Activated T-helper 1 cell treated with anti-CD3 and anti-CD28 coated beads, Interleukin-2, amount 50 U/mL, for 16 hours (primary cell): ENCODE results near the gene YBEY.

Source experiments
- DNase-seq, 2 donors: peaks; one replicate each; pipeline ENCODE4 v3.0.0-alpha.2; 2020; ENCODE audit warnings: low read depth in 1 of 2, low spot score in 1 of 2

Gene YBEY

DNA sequence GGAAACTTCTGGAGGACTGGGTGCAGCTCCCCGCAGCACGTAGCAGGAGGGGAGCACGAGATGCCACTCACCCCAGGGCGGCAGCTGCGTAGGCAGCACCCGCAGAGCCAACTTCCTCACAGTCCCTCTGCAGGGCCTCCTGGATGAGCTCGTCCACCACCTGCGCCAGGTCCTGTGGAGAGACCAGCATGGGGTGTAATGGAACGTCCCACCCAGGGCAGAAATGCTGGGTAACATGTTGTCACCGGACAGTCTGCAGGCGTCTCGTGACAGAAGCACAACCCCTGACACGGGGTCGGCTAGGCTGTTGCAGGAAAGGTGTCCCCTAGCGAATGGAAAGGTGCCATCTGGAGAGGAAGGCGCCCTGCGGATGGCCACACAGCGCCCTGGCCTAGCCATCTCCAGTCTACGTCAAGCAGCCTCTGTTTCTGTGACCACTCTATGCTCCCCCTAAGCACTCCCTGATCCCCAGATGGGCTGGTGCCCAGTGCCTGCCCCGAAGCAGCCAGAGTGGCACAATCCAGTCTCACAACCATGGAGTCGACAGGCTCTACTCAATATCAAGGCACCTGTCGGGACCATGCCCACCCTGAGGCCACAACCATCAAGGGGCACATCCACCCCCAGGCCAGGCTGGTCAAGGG is 22.0 kb upstream of the YBEY start:
- no peak for DNase-seq

DNA sequence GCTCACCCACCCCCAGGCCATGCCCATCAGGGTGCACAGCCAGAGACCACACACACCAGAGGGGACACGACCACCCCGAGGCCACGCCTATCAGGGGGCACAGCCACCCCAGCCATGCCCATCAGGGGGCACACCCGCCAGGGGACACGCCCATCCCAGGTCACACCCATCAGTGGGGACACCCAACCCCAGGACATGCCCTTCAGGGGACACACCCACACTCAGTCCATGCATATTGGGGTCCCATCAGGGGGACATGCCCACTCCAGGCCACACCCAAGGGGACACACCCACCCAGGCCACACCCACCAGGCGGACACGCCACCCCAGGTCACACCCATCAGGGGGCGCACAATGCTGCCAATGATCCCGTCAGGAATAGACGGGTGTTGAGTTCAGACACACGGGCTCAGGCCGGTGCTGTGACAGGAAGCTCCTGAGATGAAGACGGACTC is 21.4 kb upstream of the YBEY start:
- no peak for DNase-seq

DNA sequence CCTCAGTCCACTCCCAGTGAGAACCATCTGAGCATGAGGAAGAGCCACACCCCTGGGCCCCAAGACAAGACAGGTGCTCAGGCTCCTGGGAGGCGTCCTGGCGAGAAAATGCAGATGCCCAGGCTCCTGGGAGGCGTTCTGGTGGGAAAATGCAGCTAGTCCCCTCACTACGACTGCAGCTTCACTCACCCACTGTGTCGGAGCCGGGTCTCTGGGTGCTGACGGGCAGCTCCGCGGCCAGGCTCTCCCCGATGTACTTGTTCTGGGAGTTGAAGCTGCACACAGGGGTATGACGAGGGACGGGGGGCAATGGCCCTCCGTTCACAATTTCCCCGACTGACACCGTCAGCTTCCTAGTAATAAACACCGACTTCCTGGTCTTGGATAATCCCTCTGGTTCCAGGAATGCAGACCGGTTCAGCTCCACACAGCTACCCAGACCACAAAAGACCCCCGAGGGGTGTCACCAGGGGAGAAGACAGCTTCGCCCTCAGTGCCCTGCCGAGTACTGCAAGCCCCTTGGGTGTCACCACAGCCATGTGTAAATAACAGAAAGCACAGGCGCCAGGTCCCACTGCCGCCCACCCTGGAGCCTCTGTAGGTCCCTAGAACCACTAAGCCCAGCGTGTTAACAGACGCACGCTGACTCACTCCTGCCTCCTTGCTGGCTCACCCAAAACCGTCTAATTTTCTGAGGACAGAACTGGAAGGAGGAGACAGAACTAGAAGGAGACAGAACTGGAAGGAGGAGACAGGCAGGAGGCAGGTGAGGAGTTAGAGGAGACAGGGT is 20.2 kb upstream of the YBEY start:
- DNase-seq, result no peak

DNA sequence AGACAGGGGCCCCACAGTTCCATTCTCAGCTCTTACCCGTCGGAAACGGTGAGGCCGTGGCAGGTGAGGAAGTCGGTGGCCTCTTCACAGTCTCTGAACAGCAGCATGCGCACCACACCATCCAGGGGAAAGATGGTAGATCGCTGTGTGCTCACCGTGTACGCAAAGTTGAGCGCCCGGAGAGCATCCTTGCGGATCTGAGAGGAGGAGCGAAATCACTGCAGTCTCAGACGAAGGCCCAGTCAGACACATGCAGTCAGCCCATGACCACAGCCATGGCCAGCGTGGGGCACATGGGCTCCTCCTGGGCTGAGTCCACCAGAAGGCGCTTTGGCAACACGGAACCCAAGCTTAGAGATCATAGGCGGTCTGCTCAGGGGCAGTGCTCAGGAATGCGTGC is 19.2 kb upstream of the YBEY start:
- DNase-seq, result no peak

DNA sequence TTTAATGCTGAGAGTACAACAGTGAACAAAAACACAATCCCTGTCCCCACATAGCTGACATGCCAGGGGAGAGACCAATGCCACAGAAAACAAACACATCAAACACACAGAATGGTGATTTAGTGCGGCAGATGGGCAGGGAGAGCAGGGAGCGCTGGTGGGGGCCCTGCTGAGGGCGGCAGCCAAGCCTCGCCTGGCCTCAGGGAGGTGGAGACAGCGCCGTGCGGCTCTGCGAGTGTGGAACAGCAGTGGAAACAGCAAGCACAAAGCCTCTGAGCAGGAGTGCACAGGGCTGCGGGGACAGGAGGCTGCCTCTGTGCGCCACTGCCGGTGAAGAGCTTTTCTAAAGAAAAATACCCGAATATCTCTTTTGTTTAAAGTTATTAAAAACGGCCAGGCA is 17.8 kb upstream of the YBEY start:
- DNase-seq, result no peak

DNA sequence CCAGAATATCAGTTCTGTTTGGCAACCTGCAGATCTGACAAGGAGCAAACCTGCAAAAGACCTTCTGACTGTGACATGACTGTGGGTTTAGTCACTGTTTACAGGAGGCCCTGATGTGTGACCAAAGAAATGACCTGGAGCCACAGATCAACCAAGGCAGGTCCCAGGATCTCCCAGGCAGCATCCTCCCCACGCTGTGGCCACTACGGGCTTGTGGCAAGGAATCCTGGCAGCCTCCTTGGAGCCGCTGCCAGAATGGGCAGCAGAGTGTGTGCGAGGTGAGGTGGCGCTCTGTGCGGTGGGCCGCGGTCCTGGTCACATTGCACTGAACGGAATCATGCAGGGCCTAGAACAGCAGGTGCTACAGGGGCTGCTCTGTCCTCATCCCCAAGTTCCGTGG is 16.7 kb upstream of the YBEY start:
- no peak for DNase-seq

DNA sequence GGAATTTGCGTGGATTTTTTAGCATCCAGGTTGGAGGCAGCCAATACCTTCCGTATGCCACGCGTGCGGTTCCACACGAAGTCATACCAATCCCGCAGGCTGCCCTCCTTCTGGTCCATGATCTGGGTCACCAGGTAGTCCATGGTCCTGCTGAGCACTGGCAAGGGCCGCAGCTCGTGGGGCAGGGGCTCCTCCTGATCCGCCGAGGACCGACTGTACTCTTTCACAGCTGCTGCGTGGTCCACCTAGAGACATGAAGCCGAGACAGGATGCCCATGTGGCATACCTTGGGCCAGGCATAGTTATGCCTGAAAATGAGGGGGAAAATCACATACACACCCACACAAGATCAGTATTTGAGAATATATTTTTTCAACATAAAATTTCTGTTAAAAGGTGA is 12.8 kb upstream of the YBEY start:
- no peak for DNase-seq

DNA sequence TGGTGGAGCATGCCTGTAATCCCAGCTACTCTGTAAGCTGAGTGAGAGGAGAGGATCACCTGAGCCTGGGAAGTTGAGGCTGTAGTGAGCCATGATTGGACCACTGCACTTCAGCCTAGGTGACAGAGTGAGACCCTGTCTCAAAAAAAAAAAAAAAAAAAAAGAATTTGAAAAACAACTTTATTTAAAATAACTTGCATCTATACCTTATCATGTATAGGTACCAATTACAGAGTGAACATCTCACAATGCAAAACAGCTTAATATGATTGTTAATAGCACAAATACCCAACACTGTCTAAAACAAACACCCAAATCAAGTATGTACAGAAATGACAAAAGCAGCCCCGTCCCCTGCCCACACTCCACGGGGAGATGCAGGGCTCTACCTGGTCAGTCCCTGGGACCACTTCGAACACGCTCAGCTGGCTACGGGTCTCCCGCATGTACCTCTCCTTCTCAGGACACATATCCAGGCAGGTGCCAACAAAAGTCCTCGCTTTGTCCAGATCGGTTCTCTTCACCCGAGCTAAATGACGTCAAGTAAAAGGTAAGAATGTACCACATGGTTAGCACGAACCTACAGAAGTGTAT is 11.2 kb upstream of the YBEY start:
- DNase-seq, result no peak

DNA sequence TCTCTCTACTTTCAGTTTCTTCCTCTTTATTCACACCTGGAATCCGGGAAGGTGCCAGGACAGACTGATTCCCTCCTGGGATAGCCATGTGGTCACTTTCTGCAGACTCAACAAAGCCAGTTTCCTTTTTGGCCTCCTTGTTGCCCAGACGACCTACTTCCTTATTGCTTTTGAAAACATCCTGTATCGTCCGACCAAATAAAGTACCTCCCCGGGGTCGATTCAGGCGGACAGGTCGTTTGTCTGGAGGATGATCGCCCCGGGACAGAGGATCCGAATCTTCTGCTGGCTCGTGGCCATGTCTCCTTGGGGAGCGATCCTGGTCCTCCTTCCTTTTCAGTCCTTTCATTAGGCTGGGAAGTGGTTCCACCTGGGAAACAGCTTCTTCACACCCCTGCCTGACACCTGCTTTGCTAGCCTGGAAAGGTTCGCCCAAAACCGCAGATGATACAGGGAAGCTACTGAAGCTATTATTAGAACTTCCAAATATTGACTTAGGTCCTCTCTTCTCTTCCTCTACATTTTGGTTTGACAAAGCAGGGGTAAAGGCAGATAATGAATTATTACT is 2.0 kb upstream of the YBEY start:
- no peak for DNase-seq

DNA sequence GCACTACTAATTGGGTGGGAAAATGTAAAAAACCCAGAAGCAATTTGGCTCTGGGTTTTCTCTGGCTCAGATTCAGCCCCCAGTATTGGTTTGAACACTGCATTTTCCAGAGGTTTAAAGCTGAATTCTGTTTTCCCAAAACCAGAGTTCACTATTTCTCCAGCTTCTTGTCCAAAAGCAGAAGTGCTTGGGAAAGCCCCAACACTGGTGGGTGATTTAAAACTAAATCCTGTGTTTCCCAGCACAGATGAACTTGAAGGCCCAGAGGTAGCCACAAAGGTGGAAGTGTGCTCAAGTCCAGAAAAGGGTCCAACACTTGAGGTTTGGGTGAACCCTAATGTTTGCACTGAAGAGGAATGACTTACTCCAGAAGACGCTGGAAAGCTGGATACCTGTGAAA is 1.4 kb upstream of the YBEY start:
- DNase-seq, result no peak

DNA sequence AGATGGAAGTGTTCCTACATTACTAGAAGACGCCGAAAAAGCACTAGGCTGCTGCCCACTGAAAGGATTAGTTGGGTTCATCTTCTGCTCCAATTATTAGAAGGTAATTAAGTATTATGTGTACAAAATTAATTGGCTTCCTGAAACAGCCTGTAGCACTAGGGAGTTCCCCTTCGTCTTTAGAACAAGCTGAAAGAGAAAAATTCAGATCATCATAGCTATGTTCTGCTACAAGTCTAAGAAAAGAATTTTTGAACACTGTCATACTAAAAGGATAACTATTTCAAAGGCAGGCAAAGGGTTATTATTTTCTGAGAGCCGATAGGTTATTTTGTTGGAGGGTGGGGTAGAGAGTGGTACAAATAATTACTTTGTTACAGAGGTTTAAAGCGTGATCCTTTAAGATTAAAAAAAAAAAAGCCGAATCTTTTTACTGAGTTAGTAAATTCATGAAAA is 908 bp upstream of the YBEY start, which contains the start of gene MCM3AP:
Gene MCM3AP (minus strand): TSS at position 406 of the 456 bp plus-strand sequence. CDS start 325 bp downstream, at position 81.
- DNase-seq, result no peak

DNA sequence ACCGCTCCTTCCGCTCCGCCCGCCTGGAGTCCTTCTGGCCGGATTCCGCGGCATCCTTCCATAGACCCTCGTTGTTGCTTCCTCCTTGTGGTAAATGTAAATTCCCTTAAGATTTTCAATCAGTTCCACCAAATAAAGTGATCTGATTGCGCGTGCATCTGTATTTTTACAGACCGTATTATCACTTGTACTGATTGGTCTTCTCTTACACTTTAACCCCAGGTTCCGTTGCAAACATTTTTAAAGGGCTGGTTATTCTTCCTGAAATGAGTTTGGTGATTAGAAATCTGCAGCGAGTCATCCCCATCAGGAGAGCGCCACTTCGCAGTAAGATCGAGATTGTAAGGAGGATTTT is 483 bp downstream of the YBEY start:
- no peak for DNase-seq

DNA sequence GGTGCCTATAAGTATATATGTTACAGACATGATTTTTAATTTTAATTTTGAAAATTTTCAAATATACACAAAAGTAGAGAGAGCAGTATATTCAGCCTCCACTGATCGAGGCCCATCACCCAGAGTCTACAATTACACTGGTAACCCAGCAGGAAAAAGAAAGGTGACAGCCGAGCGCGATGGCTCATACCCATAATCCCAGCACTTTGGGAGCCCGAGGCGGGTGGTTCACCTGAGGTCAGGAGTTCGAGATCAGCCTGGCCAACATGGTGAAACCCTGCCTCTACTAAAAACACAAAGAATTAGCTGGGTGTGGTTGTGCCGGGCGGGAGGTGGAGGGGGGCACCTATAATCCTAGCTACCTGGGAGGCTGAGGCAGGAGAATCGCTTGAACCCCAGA is 1.4 kb downstream of the YBEY start:
- no peak for DNase-seq

DNA sequence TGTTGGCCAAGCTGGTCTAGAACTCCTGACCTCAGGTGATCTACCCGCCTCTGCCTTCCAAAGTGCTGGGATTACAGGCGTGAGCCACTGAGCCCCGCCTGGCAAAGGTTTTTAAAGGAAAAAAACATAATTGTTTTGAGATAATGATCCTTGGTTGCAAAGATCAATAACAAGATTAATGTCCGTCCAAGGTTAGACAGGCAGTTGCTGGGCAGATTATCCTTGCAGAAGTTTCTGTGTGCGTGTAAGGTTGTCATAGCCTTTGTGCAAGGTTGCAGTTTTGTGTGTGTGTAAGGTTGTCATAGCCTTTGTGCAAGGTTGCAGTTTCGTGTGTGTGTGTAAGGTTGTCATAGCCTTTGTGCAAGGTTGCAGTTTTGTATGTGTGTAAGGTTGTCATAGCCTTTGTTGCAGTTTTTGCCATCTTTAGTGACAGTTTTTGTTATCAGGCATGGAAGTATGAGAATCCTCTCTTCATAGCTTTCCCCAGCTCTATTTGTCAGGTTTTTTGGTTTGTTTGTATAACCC is 3.6 kb downstream of the YBEY start:
- no peak for DNase-seq

DNA sequence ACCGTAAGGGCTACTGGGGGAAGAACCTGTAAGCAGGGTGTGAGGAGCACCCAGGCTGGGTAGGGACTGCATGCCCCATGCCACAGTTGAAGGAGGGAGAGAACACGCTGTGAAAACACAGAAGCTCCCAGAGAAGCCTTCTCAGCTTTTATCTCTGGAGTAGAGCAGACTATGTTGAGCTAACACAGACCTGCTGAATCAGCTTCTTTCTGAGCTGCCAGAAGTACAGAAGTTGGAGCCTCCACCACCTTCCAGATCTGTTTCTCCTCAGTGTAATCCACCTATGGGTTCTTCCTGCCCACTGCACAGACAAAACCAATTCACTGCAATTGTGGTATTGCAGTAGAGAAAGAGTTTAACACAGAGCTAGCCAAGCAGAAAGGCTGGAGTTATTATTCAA is 5.4 kb downstream of the YBEY start:
- no peak for DNase-seq

DNA sequence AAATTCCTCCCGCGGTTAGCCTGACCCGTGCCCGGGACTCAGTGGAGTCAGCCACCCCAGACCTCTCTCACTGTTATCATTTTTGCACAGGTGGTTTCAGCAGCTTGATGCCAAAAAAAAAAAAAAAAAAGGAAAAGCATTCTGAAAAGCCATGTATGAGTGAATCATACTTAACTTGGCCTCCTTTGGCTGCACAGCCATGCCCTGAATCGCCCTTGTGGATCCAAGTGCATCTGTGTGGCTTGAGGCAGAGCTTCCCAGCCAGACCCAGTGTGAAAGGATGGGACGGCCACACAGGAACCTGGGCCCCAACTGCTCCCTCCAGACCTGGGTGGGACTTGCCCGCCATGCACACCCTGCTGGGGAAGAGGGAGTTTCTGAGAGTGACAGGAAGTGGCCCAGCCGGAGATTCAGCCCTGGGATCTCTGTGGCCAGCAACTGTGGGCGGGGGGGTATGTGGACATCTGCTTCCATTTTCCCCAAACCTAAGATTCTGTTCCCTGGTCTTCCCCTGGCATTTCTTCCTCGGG is 8.6 kb downstream of the YBEY start:
- no peak for DNase-seq

DNA sequence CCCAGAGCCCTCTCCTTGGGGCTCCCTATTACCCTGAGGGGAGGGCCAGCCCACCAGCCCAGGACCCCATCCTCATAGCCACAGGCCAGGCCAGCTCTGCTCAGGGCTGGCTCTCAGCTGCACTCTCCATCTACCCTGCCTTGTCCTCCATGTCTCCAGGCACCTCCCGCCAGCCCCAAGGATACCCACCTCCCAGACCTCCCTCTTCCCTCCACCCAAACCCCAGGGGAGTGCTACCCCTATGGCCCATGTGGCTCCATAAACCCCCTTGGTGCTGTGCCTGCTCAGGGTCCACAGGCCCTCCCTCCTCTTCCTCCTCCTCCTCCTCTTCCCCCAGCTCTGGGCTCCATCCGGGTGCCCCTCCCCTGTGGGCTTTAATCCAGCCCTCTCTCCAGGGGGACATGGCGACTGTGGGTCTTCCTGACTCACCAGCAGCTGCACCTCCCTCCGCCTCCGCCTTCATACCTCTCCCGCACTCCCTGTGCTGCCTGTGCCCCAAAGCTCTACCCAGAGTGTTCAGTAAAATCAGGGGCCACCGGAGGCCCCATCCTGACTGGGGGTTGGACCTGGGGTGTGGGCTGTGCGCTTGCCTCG is 9.1 kb downstream of the YBEY start:
- DNase-seq, result no peak

DNA sequence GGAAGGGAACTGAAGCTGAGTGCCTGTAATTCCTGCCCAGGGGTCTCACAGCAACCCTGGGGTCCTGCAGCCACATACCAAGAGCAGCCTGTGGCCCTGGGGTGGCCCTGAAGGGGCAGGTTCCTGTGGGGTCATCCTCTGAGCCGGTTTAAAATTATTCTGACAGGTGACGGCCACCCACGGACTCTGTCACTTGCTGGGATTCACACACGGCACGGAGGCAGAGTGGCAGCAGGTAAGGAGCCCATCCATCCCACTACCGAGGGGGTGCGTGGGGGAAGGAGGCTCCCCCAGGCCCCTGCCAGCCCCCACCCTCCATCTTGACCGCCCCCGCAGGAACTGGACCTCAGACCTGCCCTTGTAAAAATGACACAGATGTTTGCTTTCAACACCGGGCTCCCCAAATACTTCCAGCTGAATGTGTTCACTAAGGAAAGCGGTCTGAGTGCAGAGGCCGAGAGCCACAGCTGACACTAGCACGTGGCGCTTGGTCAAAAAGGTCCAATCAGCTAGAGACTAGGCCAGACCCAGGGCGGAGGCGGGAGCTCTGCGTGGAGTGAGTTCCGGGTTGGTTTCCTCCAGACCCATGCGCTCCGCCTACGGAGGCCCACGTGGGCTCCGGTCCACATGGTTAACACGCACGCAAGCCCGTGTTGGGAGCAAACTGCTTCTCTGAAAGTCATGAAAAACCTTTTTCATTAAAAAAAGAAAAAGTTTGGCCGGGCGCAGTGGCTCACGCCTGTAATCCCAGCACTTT is 10.0 kb downstream of the YBEY start:
- DNase-seq, result peak in 1 of 2 donors; percentile 15

DNA sequence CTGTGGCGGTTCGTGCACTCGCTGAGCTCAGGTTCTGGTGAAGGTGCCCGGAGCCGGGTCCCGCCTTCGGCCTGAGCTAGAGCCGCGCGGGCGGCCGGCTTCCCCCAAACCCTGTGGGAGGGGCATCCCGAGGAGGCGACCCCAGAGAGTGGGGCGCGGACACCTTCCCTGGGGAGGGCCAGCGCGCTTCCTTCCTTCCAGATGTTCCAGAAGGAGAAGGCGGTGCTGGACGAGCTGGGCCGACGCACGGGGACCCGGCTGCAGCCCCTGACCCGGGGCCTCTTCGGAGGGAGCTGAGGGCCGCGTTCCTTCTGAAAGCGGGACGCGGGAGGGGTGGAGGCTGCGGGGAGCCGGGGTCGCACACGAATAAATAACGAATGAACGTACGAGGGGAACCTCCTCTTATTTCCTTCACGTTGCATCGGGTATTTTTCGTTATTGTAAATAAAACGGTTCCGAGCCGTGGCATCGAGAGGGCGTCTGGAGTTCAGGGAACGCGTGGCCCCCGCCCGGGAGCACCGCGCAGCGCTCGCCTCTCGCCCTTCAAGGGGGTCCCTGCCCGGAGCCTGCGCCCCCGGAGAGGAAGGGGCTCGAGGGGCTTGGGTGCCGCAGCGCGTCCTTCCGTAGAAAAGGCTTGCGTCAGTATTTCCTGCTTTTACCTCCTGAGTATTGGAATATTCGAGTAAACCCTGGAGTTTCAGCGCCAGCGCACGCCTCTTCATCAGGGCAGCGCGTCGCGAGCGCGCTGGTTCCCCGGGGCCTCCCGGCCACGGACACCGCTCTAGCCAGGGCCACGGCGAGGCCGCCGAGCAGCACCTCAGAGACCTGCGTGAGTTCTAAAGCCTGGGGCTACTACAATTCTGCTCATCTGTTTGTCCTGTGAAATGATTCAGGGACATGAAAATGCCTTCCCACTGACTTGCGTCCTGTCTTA is 11.5 kb downstream of the YBEY start:
- no peak for DNase-seq
